ENCODE results near the gene MGLL. TPM values are rescaled to one million over a fixed set of nuclear protein-coding genes. Genes with fewer than 3 reads are reported as not detected.

MGLL gene
- total RNA-seq, 5 donors from 2014 or later (not counting 1 experiment from before 2014, with no cell fraction given) = 0.78 to 3.7 (median 1.8) TPM

DNA sequence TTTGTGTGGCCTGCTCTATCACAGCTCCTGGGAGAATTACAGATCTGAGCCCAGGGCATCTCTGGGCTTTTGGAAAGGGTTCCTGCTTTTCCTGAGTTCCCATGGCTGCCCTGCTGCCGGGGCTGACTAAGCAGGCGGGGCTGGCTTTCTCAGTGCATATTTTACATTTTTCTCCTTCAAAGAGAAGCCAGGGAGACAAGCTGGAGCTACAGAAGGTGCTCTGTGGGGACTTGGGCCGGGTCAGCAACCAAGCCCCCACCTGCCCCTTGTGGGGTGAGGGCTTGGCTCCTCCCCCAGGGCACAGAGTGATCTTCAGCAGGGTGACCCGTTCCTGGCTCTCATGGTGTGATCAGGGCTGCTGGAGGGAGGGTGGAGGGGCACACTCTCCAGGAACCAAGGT lies 132.2 kb downstream of the MGLL start:
- DNase-seq (no peak), ATAC-seq (replicated peaks in 1 of 4) (no peak)
- ChIA-PET CTCF (no interaction called here), POLR2A (no interaction called here)
- no peak overlapping the region for H3K27ac ChIP-seq (ENCODE audit: low read length)
- H3K36me3 ChIP-seq (ENCODE audit: control insufficient read depth in 2 of 2, extremely low read depth in 1 of 2, insufficient read depth in 1 of 2, low read length in 1 of 2) = no peaks in the 10 kb centered on the region
- Mint-ChIP-seq H3K27ac (no peak overlapping the region), H3K4me3 (no peak overlapping the region), H3K4me1 (no peaks in the 10 kb centered on the region), H3K9me3 (no peaks in the 10 kb centered on the region), H3K27me3 (no peaks in the 10 kb centered on the region), H3K36me3 (no peaks in the 10 kb centered on the region)
- H3K4me1 ChIP-seq (ENCODE audit: control insufficient read depth in 1 of 2, extremely low read depth in 1 of 2, insufficient read depth in 2 of 2, low read length in 2 of 2) = no peaks in the 10 kb centered on the region
- H3K27me3 ChIP-seq (replicated peaks in 1 of 2; ENCODE audit: control insufficient read depth in 2 of 2, extremely low read depth in 1 of 2, insufficient read depth in 2 of 2, low read length in 1 of 2) = peaks cover 0 to 38% of the 10 kb centered on the region in 2 experiments
- WGBS (ENCODE audit: insufficient coverage) = 90% methylated on average over 2 of the region's 4 CpGs
- H3K4me3 ChIP-seq (ENCODE audit: control insufficient read depth in 1 of 2, extremely low read depth in 1 of 2, low read length in 1 of 2) = no peak overlapping the region
- no peaks in the 10 kb centered on the region for H3K9me3 ChIP-seq

DNA sequence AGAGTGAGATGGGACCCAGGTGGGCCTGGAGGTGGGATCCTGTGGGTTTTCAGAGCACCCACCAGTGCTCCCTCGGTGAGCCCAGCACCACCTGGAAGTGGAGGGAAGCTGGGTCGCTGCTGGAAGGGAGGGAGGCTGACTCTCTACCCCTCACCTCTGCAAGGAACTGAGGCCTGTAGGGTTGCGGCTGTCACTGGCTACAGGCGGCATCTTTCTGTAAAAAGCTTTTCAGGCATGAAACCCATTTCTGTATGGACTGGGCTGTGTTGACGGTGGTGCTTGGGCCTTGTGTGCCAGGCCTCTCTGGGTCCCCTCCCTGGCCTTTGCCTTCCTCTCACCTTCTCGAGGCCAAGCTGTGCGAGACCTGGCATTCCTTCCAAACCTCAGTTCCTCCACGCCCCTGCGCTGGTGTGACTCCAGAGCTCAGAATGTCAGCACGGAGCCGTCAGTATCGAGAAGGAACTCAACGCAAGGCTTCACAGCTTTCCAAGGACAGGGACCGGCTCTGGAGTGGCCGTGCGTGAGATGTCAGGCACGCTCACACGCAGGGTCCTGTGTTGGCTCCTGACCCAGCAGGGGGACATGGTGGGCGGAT lies 133.0 kb downstream of the MGLL start:
- H3K36me3 Mint-ChIP-seq = no peaks in the 10 kb centered on the region
- no peaks in the 10 kb centered on the region for H3K9me3 Mint-ChIP-seq
- WGBS (ENCODE audit: insufficient coverage) = 92% methylated on average over 14 of the region's 19 CpGs
- no peak overlapping the region for H3K27ac ChIP-seq (ENCODE audit: low read length)
- no peaks in the 10 kb centered on the region for H3K27me3 Mint-ChIP-seq
- peaks cover 0 to 2% (median 0%) of the 10 kb centered on the region in 3 donors for H3K4me1 Mint-ChIP-seq
- no peak overlapping the region for H3K4me3 Mint-ChIP-seq
- no peaks in the 10 kb centered on the region for H3K36me3 ChIP-seq (ENCODE audit: control insufficient read depth in 2 of 2, extremely low read depth in 1 of 2, insufficient read depth in 1 of 2, low read length in 1 of 2)
- ATAC-seq (replicated peaks in 1 of 4) = no peak
- no peak overlapping the region for H3K4me3 ChIP-seq (ENCODE audit: control insufficient read depth in 1 of 2, extremely low read depth in 1 of 2, low read length in 1 of 2)
- peaks cover 0 to 31% of the 10 kb centered on the region in 2 experiments for H3K27me3 ChIP-seq (replicated peaks in 1 of 2; ENCODE audit: control insufficient read depth in 2 of 2, extremely low read depth in 1 of 2, insufficient read depth in 2 of 2, low read length in 1 of 2)
- H3K9me3 ChIP-seq = no peaks in the 10 kb centered on the region
- DNase-seq = peak in 1 of 35 experiments; percentile 1
- H3K4me1 ChIP-seq (ENCODE audit: control insufficient read depth in 1 of 2, extremely low read depth in 1 of 2, insufficient read depth in 2 of 2, low read length in 2 of 2) = no peaks in the 10 kb centered on the region
- ChIA-PET POLR2A (no interaction called here), CTCF (interaction anchor here in 1 of 2 donors (0.6 kb wide), 1 partner anchor 31 kb away, joined by 4 read pairs; no protein-coding TSS in a partner anchor)
- H3K27ac Mint-ChIP-seq = no peak overlapping the region

DNA sequence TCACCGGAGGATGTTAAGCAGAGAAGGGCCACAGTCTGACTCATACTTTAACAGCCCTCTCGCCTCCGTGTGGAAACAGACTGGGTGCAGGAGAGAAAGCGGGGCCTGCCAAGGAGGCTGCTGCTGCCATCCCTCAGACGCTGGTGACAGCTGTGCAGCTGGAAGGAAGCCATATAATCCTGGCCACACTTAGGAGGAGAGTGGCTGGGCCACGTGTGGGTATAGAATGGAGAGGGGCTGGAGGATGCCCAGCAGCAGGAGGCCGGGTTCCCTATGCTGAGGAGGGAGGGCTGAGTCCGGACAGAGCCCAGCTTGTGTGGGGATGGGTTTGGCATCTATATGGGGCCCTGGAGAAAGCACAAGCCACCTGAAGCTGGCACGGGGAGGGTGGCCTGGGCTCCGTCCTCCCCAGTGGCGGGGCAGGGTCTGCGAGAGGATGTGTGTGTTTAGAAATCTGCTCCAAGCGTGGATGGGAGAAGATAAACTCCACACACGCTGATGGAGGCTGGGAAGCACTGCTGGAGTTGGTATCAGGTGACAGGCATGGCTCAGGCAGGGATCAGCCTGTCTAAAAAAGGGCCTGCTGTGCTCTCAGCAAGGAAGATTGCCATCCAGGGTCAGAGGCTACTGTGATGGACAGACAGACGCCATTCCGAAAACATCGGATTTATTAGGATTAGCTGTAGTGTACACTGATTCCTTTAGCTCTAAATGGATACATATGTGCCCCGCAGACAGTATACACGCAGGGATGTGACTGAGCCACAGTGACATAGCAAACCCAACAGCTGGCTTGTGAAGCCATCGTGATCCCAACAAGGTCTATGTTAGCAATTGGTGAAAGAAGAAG lies 133.7 kb downstream of the MGLL start:
- no peak overlapping the region for H3K27ac Mint-ChIP-seq
- Histone ChIP-seq H3K27ac (ENCODE audit: low read length) (no peak overlapping the region), H3K36me3 (ENCODE audit: control insufficient read depth in 2 of 2, extremely low read depth in 1 of 2, insufficient read depth in 1 of 2, low read length in 1 of 2) (no peaks in the 10 kb centered on the region), H3K9me3 (no peaks in the 10 kb centered on the region), H3K4me1 (ENCODE audit: control insufficient read depth in 1 of 2, extremely low read depth in 1 of 2, insufficient read depth in 2 of 2, low read length in 2 of 2) (peaks cover 0 to 3% of the 10 kb centered on the region in 2 experiments), H3K4me3 (ENCODE audit: control insufficient read depth in 1 of 2, extremely low read depth in 1 of 2, low read length in 1 of 2) (no peak overlapping the region), H3K27me3 (replicated peaks in 1 of 2; ENCODE audit: control insufficient read depth in 2 of 2, extremely low read depth in 1 of 2, insufficient read depth in 2 of 2, low read length in 1 of 2) (peaks cover 0 to 29% of the 10 kb centered on the region in 2 experiments)
- CTCF ChIA-PET = no interaction called here
- peaks cover 3 to 9% (median 7%) of the 10 kb centered on the region in 3 donors for H3K4me1 Mint-ChIP-seq
- no peaks in the 10 kb centered on the region for H3K27me3 Mint-ChIP-seq
- 89% methylated on average over 14 of the region's 20 CpGs for WGBS (ENCODE audit: insufficient coverage)
- ATAC-seq (replicated peaks in 1 of 4) (no peak), DNase-seq (peak in 1 of 35 experiments; percentile 1)
- no peaks in the 10 kb centered on the region for H3K9me3 Mint-ChIP-seq
- POLR2A ChIA-PET = no interaction called here
- no peaks in the 10 kb centered on the region for H3K36me3 Mint-ChIP-seq
- no peak overlapping the region for H3K4me3 Mint-ChIP-seq

DNA sequence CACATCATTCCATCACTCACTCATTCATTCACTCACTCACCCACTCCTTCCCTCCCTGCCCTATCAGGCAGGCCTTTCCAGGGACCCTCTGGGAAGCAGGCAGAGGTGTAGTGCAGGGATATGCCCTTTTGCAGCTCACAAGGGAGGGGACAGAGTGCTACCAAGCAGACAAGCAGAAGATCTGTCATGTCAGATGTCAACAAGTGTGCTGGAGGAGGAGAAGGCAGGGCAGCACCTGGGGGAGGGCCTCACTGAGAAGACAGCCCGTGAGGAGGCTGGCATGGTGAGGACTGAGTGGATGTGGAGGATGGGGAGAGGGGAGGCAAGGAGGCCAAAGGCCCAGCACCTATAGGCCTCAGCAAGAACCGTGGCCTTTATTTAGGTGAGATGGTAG lies 134.3 kb downstream of the MGLL start:
- ChIA-PET POLR2A (no interaction called here), CTCF (no interaction called here)
- no peaks in the 10 kb centered on the region for H3K9me3 Mint-ChIP-seq
- ATAC-seq (replicated peaks in 1 of 4) (no peak), DNase-seq (peak in 1 of 35 experiments; percentile 1)
- H3K4me1 Mint-ChIP-seq = peaks cover 7 to 12% (median 9%) of the 10 kb centered on the region in 3 donors
- H3K36me3 Mint-ChIP-seq = no peaks in the 10 kb centered on the region
- no peaks in the 10 kb centered on the region for H3K27me3 Mint-ChIP-seq
- Histone ChIP-seq H3K36me3 (ENCODE audit: control insufficient read depth in 2 of 2, extremely low read depth in 1 of 2, insufficient read depth in 1 of 2, low read length in 1 of 2) (no peaks in the 10 kb centered on the region), H3K27ac (ENCODE audit: low read length) (no peak overlapping the region), H3K27me3 (replicated peaks in 1 of 2; ENCODE audit: control insufficient read depth in 2 of 2, extremely low read depth in 1 of 2, insufficient read depth in 2 of 2, low read length in 1 of 2) (peaks cover 0 to 27% of the 10 kb centered on the region in 2 experiments), H3K4me1 (ENCODE audit: control insufficient read depth in 1 of 2, extremely low read depth in 1 of 2, insufficient read depth in 2 of 2, low read length in 2 of 2) (peaks cover 0 to 6% of the 10 kb centered on the region in 2 experiments), H3K4me3 (ENCODE audit: control insufficient read depth in 1 of 2, extremely low read depth in 1 of 2, low read length in 1 of 2) (no peak overlapping the region), H3K9me3 (no peaks in the 10 kb centered on the region)
- whole genome bisulfite sequencing (ENCODE audit: insufficient coverage) = no CpG with 5 or more reads among the region's 2 CpGs
- H3K4me3 Mint-ChIP-seq = no peak overlapping the region
- no peak overlapping the region for H3K27ac Mint-ChIP-seq

DNA sequence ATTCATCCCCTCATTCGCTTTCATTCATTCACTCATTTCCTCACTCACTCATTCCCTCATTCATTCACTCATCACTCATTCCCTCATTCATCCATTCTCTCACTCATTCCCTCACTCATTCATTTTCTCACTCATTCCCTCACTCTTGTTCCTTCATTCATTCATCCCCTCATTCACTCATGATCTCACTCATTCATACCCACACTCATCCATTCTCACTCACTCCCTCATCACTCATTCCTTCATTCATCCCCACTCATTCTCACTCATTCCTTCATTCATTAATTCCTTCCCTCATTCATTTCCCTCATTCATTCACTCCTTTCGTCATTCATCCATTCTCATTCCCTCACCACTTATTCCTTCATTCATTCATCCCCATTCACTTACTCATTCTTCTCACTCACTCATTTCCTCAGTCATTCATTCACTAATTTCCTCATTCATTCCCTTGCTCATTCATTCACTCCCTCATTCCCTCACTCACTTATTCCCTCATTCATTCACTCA lies 135.0 kb downstream of the MGLL start:
- Histone ChIP-seq H3K27me3 (replicated peaks in 1 of 2; ENCODE audit: control insufficient read depth in 2 of 2, extremely low read depth in 1 of 2, insufficient read depth in 2 of 2, low read length in 1 of 2) (peaks cover 0 to 27% of the 10 kb centered on the region in 2 experiments), H3K27ac (ENCODE audit: low read length) (no peak overlapping the region), H3K4me3 (ENCODE audit: control insufficient read depth in 1 of 2, extremely low read depth in 1 of 2, low read length in 1 of 2) (no peak overlapping the region), H3K9me3 (no peaks in the 10 kb centered on the region), H3K36me3 (ENCODE audit: control insufficient read depth in 2 of 2, extremely low read depth in 1 of 2, insufficient read depth in 1 of 2, low read length in 1 of 2) (no peaks in the 10 kb centered on the region), H3K4me1 (ENCODE audit: control insufficient read depth in 1 of 2, extremely low read depth in 1 of 2, insufficient read depth in 2 of 2, low read length in 2 of 2) (peaks cover 0 to 6% of the 10 kb centered on the region in 2 experiments)
- no peak overlapping the region for H3K4me3 Mint-ChIP-seq
- no peak for DNase-seq
- ChIA-PET CTCF (no interaction called here), POLR2A (no interaction called here)
- no peak for ATAC-seq (replicated peaks in 1 of 4)
- 100% methylated on average over 2 of the region's 2 CpGs for WGBS (ENCODE audit: insufficient coverage)
- H3K4me1 Mint-ChIP-seq = peaks cover 7 to 12% (median 9%) of the 10 kb centered on the region in 3 donors
- no peak overlapping the region for H3K27ac Mint-ChIP-seq
- no peaks in the 10 kb centered on the region for H3K36me3 Mint-ChIP-seq
- H3K9me3 Mint-ChIP-seq = no peaks in the 10 kb centered on the region
- no peaks in the 10 kb centered on the region for H3K27me3 Mint-ChIP-seq

DNA sequence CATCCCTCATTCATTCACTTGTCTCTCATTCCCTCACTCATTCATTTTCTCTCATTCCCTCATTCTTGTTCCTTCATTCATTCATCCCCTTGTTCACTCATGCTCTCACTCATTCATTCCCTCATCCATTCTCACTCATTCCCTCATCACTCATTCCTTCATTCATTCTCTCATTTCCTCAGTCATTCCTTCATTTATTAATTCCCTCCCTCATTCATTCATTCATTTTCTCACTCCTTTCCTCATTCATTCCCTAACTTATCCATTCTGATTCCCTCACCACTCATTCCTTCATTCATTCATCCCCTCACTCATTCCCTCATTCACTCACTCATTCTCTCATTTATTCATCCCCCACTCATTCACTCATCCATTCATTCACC lies 135.8 kb downstream of the MGLL start:
- Histone ChIP-seq H3K27me3 (replicated peaks in 1 of 2; ENCODE audit: control insufficient read depth in 2 of 2, extremely low read depth in 1 of 2, insufficient read depth in 2 of 2, low read length in 1 of 2) (peaks cover 0 to 26% of the 10 kb centered on the region in 2 experiments), H3K9me3 (no peaks in the 10 kb centered on the region), H3K4me1 (ENCODE audit: control insufficient read depth in 1 of 2, extremely low read depth in 1 of 2, insufficient read depth in 2 of 2, low read length in 2 of 2) (peaks cover 0 to 6% of the 10 kb centered on the region in 2 experiments), H3K36me3 (ENCODE audit: control insufficient read depth in 2 of 2, extremely low read depth in 1 of 2, insufficient read depth in 1 of 2, low read length in 1 of 2) (no peaks in the 10 kb centered on the region), H3K27ac (ENCODE audit: low read length) (no peak overlapping the region), H3K4me3 (ENCODE audit: control insufficient read depth in 1 of 2, extremely low read depth in 1 of 2, low read length in 1 of 2) (no peak overlapping the region)
- DNase-seq (no peak), ATAC-seq (replicated peaks in 1 of 4) (no peak)
- Mint-ChIP-seq H3K4me3 (no peak overlapping the region), H3K27ac (no peak overlapping the region), H3K36me3 (no peaks in the 10 kb centered on the region), H3K4me1 (peaks cover 7 to 12% (median 9%) of the 10 kb centered on the region in 3 donors), H3K27me3 (no peaks in the 10 kb centered on the region), H3K9me3 (no peaks in the 10 kb centered on the region)
- ChIA-PET CTCF (no interaction called here), POLR2A (no interaction called here)
